Frontal cortex (tissue), 4 donors: Measurements from ENCODE around the gene PIGN. TPM values are rescaled to one million over a fixed set of nuclear protein-coding genes. Genes with fewer than 3 reads are reported as not detected.

Source experiments
- DNase-seq, 2 donors: peaks; one replicate each; pipeline ENCODE4 v3.0.0; 2012; ENCODE audit warnings: low spot score in 2 of 2
- FAIRE-seq: peaks from 2 replicates; lab custom pipeline; 2012; peaks lifted over from hg19 to GRCh38; lab: Jason Lieb, UNC
- total RNA-seq: library from RNA; depleted of rRNA; stranded (reverse); fragments of >200 nt; gene quantifications from one replicate; pipeline ENCODE4 v1.2.3, GENCODE V29; 2014
- donor health status: control.
- donor health status: control.
- donor health status: control.

The PIGN gene
- total RNA-seq, 1 donor from 2014 or later: 50.1 TPM

DNA sequence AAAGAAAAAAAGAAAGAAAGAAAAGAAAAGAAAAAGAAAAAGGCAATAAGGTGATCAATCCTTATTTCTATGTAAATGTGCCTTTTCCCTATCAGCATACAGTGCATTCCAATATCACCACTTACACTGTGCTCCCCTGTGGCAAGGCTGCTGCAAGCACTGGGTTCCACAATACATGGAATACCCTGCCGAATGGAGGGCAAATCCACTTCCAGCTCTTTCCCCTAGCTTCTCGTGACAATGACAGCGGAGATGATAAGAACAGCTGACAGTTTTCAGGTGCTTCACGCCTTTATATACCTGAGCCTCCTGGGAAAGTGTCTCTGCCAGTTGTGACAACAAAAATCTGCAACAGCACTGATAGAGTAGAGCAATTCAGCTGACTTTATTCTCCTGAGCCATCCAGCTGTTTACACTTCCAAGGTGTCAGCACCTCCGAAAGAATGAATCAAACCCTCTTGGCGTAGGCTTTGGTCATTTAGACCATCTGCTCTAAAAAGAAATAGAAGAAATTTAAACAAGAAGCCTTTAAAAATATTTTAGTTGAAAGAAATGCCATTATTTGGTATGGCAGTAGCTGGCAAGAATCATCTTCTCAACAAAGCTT is 158.8 kb downstream of the PIGN start:
- no peak for FAIRE-seq

DNA sequence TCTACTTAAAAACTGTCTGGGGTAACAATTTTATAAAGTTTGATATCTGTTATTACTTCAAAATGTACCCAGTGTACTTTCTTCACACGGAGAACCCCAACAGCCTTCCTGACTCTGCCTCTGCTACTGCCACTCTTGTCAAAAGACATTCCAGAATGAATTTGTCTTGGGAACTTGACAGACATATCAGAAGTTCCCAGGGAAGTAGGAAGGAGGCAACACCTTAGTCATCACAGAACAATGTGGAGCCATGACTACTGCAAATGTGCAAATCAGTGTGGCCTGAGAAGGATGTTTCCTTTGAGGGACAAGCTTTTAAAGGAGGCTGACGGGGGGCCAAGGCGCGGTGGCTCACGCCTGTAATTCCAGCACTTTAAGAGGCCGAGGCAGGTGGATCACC is 160.3 kb downstream of the PIGN start:
- FAIRE-seq: no peak
- no peak for DNase-seq

More for the DNA sequence above, 158.8 kb downstream of the PIGN start:
- no peak for DNase-seq

DNA sequence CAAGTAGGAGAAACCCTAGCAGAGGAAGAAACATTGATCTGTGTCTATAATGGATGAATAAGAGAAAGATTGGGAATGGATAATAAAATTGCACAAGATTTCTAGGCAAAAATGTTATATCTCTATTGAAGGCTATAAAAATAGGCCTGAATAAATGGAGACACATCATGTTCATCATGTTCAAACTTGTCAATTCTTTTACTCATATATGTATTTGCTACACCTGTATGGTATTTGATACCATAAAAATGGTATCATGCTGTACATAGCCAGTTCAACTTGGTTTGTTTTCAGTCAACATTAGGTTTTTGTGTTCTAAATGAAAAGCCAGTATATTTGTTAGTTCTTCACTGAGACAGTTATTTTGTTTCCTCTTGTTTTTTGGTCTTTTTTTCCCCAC is 161.9 kb downstream of the PIGN start:
- FAIRE-seq (no peak), DNase-seq (no peak)

DNA sequence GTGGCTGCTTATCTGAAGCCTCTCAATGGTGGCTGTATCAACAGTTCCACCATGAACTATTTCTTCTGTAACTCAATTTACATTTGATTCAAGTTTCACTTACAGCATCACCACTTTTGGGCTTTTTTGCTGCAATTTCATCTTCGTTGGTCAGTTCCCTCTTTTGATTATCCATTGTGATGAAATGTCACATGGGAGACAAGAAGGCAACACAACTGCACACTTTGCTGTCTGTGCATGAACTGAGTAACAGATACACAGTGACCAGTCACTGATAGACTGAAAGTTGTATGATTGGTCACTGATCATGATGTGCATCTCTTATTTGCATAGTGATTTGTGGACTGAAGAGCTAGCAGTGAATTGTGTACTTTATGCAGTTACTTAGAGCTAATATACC is 163.3 kb downstream of the PIGN start:
- FAIRE-seq (no peak), DNase-seq (no peak)

DNA sequence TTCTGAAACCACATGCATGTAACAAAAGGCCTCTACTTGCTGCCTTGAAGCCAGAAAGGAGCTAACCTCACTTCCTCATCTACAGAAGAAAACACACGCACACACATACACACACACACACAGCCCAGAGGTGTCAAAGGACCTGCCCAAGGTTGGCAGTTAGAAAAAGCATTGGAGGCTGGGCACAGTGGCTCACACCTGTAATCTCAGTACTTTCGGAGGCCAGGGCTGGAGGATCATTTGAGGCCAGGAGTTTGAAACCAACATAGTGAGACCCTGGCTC is 168.2 kb downstream of the PIGN start:
- no peak for FAIRE-seq
- no peak for DNase-seq

DNA sequence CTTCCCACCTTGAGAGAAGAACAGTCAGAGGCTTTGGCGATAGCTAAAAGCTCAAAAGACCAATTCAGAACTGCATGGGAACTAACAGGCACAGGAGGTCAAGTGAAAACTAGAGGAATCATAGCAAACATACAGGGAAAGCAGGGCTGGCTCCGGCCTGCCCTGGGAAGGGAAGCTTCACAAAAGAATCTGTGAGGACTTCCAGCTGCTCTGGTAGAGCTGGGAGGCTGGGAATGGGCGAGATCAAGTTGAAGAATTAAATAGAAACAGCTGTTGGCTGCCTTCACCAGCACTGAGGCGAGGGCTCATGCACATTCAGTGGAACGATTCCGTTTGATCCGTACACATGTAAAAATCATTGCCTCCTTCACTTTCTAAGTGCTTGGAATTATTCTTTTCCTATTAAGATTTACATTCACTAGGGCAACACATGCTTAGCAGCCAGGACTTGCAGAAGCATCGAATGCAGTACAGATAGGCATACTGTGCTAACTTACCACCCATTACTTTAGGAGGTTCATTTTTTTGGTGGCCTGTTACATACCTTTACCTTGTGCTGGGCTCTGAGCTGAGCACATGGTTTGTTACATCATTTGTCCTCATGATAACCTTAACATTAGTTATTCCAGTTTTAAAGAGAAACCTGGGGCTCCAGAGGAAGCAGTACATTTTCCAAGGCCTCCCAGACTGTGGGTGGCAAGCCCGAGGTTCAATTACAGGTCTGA is 168.7 kb downstream of the PIGN start:
- FAIRE-seq (no peak), DNase-seq (no peak)

DNA sequence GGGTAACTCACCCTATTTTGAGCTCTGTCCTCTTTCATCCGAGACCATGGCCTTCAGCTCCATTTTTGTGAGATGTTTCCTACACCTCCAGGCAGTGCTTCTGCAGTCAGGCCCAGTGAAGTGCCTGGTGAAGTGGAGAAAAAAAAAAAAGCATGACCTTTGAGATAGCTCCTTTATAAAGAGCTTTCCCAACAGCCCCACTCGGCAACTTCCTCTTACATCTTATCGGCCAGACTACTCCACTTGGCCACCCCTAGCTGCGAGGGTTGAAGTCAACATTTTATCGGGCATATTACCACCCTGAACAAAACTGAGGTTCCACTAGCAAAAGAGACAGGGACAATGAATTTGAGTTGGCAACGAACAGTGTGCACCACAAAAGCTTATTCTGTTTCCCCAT is 169.2 kb downstream of the PIGN start:
- no peak for FAIRE-seq
- no peak for DNase-seq

DNA sequence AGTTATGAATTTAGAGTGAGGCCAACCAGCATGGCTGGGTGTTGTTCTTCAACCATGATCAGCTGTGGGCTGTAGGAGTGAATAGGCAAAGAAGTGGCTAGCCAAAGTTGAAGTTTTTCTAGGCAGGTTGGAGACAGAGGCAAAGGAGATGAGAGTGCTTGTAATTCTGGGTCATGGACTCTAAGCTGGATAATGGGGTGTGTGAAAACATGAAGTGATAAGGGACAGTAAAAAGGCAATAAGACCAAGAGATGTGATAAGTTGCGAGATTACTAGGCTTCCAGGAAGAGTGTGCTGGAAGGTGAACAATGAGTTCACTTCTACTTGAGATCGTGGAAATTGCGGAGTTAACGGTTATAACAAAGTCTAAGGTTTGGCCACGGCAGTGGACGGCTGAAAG is 175.4 kb downstream of the PIGN start:
- DNase-seq (no peak), FAIRE-seq (no peak)

DNA sequence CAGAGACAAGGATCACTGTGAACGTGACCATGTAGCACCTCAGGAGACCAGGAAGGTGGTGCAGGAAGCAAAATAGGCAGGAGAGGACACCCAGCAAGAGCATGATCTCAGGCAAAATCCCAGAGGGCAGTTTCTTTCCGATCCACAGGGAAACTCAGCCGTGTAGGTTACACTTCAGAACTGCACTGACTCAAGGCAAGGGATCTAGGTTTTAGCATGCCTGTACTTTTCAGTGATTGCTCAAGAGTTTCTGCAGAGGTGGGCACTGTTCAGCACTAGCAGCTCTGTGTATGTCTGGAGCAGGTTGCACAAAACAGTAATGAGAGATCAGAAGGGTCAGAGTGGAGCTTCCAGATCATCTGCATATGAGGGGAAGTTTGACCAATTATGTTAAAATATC is 177.3 kb downstream of the PIGN start:
- DNase-seq (no peak), FAIRE-seq (no peak)

DNA sequence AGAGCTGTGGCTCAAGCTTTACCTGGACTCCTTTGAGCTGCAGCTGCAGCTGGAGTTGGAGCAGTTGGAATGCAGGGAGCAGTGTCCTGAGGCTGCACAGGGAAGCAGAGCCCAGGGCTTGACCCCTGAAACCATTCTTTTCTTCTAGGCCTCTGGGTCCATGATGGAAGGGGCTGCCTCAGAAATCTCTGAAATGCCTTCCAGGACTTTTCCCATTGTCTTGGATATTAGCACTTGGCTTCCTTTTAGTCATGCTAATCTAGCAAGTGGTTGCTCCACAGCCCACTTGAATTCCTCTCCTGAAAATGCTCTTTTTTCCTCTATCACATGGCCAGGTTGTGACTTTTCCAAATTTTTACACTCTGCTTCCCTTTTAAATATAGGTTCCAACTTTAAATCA is 185.5 kb downstream of the PIGN start:
- no peak for DNase-seq
- no peak for FAIRE-seq

DNA sequence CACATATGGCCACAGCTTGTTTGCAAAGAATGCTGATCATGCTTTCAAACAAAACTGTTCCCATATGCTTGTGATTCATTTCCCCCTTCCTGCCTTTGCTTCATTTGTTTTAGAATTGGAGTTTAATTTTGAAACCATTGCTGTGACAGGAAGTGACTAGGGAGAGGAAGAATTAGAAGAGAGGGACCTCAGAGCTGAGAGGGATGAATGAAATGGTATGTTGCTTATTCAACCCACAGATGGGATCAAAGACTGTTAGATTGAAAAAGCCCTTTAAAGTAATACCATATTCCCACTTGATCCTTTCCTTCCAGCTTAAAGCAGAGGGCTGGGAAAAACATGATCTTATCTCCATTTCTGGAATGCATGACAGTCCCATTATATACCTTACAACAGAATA is 187.9 kb downstream of the PIGN start:
- FAIRE-seq: no peak
- DNase-seq: no peak

DNA sequence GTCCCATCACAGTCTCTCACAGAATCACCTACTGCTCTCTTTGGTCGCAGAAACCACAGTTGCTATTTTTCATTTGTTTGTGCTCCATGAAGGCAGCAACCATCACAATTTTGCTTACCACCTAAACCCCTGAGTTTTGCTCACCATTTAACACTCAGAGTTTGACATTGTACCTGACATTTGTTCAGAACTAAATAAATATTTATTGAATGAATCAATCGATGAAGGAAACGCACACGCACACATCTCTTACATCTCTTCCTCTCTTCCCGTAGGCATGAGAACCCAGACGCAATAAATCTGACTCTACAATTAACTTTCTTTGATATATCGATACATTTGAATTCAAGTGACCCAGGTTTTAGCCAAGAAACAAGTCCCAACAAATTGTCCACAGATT is 188.5 kb downstream of the PIGN start:
- FAIRE-seq: no peak
- no peak for DNase-seq

DNA sequence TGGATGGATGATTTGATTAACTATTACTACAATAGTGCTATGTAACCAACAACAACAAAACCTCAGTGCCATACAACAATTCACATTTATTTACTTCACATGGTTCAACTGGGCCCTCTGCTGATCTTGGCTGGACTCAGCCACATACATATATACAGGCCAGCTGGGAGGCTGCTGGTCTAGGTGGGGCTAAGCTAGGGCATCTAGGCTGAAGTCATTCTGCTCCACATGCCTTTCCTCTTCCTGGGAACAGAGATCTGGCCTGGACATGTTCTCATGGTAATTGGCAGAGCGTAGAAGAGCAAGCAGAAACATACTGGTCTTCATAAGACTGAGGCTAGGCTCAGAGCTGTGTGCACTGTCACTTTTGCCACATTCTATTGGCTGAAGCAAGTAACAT is 191.2 kb downstream of the PIGN start:
- FAIRE-seq: no peak
- DNase-seq: no peak

DNA sequence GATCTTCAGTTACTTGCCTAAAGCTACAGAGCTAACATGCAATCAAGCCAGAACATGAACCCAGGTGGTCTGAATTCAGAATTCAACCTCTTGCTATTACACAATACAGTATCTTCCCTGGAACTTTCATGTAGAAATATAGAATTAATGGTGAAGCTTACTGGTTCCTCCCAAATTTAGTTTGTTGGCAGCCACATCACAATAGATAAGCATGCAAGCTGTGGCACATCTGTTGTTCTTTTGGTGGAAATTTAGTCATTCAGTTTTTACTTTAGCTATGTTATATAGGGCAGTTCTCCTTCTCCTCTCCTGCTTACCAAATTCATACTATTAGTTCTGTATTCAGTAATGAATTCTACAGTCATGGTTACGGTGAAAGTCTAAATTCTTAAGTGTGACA is 193.0 kb downstream of the PIGN start:
- DNase-seq: no peak
- FAIRE-seq: no peak

DNA sequence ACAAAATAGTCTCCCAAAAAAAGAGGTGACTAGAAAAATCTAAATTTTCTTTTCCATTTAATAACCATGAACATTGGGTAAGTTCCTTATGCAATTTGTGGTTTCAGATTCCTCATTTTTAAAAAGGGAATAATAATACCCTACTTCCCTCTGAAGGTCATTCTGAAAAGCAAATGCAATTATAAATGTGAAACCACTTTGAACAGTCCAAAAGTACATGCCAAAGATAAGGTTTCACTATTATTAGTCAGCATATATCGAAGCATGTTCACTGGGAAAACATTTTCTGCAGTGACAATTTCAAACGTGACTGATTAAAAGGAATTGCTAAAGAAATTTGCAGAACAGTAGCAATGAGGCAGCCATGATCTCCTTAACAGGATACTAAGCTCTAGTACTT is 193.9 kb downstream of the PIGN start:
- FAIRE-seq: no peak
- no peak for DNase-seq

DNA sequence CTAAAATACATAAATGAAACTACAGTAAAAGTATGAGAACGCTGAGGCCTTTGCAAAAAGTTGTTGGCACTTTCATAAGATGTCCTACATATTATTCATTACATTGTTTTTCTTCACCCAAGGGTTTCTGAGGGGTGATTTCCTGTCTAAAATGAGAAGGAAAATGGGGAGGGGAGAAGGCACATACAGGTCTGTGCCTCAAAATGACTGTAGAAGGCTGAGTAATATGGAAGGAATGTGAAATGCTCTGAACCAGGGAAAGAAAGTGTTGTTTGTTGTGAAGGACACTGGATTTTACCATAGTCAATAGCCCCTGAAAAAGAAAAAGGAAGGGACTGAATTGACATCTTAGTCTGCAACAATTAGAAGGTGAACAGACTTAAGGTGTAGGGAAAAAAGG is 194.6 kb downstream of the PIGN start:
- DNase-seq: no peak
- FAIRE-seq: no peak

DNA sequence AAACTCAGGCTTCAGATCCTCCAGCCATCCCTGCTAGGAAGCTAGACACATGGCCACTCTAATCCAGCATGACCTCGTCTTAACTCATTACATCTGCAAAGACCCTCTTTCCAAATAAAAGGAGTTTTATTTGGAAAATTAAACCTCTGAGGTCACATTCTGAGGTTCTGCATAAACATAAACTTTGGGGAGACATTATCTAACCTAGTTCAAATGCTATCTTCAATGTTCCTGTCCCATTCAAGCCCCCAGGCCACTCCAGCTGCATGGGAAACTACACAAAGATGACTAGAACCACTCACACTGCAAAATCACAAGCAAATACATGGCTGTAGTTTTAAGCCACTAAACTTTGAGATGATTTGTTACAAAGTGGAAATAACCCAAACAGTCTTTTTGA is 195.0 kb downstream of the PIGN start:
- no peak for FAIRE-seq
- DNase-seq: no peak

DNA sequence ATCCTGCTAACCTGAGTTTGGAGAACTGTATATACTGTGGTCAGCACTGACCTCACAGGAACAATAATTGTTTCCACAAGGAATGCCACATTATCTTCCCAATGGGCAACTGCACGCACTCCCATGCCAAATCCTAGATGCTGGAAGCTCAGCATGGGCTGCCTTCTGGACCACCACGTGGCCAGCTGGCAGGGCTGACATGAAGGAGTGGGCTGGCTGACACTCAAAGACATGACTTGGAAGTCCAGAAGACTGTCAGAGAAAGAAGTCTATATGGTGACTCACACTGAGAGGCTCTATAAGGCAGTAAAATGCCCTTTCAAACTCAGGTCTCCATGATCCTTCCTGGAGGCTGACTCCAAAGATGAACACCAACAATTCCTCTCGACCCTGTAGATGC is 195.7 kb downstream of the PIGN start:
- DNase-seq: no peak

More for the DNA sequence above, 195.7 kb downstream of the PIGN start:
- no peak for FAIRE-seq
